ENCODE data around the gene OR6P1.

OR6P1 gene, protein sequence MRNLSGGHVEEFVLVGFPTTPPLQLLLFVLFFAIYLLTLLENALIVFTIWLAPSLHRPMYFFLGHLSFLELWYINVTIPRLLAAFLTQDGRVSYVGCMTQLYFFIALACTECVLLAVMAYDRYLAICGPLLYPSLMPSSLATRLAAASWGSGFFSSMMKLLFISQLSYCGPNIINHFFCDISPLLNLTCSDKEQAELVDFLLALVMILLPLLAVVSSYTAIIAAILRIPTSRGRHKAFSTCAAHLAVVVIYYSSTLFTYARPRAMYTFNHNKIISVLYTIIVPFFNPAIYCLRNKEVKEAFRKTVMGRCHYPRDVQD

DNA sequence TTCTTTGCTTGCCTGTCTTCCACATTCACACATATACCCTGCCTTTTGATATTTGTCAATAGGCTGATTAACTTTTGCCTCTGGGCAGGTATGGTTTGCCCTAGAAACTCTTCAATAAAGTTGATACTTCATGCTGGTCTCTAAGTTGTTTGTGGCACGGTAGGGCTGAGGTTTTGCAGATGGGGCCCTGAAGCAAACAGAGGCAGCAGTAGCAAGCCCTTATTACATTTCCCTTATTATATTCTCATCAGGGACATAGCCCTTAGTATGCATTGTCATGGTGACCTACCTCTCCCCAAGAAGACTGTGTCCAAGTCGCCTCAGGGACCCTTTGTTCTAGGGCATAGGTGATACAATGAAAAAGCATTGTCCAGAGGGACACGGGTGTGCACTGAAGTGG, at the start of gene OR6P1:
Gene OR6P1, minus strand, starts transcription at position 101 of the 400 bp plus-strand sequence. CDS start 6,976 bp downstream, outside the sequence.
- DNase-seq, result no peak

DNA sequence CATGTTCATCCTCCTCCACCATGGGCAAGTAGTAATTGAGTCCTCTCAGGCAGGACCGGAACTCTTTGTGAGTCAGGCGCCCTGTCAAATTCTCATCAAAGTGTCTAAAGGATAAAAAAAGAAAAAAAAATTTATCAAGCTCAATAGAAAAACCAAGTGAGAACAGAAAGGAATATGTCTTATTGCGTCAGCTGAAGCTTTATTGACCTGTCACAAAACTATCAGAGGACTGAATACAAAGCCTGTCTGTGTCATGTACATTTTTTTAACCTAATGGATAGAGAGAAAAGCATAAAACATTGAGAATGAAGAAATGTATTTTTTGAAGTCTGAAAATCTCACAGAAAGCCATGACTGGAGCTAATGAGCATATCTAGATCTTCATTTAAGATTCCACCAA, 43.4 kb upstream of the OR6P1 start:
- DNase-seq, result no peak

DNA sequence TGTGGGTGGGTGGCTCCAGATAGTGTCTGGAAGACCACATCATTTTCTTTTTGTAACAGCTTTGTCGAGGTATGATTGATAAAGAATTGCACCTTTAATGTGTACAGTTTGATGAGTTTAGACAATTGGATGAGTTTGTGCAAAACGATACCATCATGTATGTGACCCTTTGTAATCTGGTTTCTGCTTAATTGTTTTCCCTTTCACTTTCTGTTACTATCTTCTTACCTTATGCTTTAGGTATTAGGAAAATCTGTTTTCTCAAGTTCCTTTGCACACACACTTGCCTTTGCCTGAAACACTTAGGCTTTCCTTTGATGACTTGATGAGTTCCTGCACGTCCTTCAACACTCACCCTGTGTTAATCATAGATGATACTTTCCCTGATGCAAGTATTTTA, 41.5 kb upstream of the OR6P1 start:
- no peak for DNase-seq

DNA sequence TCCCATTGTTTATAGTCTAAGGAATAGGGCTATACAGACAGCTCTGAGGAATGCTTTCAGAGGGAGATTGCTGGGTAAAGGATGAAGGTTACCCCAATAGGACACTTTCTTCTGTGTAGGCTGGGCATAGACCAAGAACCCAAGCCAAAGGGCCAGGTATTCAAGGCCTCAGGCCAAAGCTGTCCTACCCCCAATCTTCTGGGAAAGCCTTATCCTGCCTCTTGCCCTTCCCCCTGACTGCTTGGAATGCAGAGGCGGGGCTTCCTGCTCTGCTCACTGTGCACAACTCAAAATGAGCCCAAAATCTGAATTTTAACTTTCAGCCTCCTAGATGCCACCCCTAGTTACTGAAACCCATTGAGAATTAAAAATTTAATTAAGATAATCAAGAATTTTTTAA, 36.9 kb upstream of the OR6P1 start:
- DNase-seq, result no peak

DNA sequence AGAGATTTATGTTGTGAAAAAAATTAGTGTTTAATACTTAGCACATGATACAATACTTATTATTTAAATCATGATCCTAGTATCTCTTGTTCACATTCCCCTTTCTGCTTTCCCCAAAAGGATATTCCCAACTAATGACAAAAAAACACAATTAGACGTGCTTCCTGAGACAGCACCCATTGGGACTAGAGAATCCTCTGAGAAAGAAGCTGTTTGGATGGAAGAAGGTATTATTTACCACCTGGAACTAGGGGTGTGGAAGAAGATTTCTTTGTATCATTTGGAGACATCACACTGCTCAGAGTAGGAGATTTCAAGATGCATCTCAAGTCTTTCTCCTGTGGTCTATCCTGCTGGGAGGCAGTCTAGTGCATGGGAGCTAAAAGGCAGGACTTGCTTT, 34.6 kb upstream of the OR6P1 start, which contains the start of gene OR10Z1:
Gene OR10Z1, plus strand, starts transcription at position 301 of the 400 bp plus-strand sequence. CDS start 1,171 bp downstream, outside the sequence.
- no peak for DNase-seq

DNA sequence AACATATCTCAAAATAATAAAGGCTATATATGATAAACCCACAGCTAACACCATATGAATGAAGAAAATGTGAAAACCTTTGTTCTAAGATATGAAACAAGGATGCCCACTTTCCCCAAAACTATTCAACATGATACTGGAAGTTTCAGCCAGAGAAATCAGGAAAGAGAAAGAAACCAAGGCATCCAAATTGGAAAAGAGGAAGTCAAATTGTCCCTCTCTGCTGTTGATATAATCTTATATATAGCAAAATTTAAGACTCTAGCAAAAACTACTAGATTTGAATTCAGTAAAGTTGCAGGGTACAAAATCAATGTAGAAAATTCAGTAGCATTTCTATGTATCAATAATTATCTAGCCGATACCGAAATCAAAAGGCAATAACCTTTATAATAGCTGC, 30.4 kb upstream of the OR6P1 start:
- no peak for DNase-seq

DNA sequence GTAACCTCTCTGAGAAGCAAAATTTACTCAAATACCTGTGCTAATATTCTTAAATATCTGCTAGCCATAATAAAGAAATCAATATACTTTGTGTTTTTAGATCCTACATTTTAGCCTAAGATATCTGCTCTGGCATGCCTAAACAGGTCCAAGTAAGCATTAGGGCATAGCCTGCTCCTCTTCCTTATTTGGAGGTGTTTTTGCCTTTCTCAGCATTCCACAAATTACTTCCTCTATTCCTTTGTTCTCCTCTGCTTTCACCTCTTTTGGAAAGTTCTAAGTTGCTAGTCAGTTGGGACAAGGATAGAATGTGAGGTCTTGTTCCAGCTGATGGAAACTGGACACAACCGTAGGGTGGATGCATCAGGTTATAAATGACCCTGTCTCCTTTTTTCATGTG, 16.6 kb upstream of the OR6P1 start:
- DNase-seq, result no peak

DNA sequence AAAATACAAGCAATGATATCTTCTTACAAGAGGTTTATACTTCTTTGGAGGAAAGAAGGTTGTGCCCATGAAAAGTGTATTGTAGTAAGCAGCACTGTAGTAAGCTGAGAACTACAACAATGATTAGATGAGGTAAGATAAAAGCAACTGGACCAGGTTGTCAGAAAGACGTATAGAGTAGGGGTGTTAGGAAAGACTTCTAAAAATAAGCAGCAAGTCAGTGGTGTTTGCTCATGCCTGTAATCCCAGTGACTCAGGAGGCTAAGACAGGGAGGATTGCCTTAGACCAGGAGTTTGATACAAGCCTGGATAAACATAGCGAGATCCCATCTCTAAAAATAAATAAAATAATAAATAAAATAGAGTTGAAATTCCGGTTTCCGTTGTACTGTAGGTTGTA, 13.6 kb upstream of the OR6P1 start:
- no peak for DNase-seq

DNA sequence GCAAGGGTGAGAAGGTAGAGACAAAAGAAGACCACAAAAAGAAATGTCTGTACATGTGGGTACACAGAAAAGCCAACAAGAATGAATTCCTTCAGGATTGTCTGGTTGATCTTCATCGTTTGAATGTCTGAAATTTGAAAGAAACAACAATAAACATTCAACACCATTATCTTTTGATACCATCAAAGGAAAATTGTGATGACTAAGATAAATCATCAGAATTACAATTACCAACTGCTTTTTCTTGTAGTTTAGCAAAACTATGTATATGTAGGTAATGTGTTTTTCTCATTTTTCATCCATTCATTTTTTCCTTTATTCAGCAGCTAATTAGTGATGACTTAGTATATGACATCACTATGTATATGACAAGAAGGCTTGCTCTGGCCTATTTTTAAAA, 9.4 kb upstream of the OR6P1 start, which contains the start of gene OR10X1:
Gene OR10X1, minus strand, starts transcription at position 167 of the 400 bp plus-strand sequence. Its CDS starts 0 bp downstream, at position 167.
- DNase-seq, result no peak

DNA sequence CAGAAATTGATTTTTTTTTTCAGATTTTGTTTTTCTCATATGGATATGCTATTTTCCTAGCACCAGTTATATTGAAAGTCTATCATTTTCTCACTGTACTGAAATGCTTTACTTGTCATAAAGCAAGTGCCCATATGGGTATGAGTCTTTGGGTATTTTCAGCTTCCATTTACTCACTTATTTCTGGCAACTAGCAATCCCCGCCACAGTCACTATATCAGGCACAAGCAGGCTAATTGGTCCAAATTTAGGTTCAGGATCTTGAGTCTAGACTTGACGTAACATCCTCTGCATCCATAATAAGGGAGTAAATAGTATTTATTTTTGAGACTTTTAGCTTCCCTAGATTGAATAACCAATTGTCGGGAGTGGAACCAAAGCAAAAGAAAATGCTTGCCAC, 7.2 kb upstream of the OR6P1 start:
- no peak for DNase-seq

DNA sequence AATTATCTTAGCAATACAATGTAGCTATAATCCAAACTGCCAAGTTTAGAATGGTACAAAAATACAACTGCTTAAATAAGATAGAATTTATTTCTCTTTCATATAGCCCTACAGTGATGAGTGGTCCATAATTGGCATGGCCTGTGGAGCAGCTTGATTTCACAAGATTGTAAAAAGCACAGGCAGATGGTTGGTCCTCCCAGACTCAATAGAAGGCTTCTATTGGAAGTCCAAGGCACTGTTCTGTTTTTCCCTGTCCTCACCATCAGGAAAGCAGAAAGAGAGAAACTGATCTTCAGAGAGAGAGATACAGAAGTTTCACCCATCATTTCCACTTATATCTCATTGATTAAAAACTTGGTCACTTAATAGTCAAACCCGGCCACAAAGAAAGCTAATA, 1.8 kb upstream of the OR6P1 start:
- DNase-seq, result no peak

DNA sequence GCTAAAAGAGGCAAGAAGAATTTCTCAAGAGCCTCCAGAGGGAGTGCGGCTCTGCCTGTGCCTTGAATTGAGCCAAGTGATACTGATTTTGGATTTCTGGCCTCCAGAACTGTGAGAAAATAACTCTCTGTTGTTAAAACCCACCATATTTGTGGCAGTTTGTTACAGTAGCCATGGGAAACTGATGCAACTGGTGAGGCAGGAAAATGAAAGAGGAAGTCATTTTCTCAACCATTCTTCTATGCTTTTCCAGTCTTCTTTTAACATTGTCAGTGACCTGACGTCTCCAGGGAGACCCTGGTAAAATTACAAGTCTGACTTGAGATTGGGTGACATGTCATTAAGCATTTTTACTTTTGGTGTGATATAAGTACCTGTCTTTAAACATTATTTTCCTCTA, 5.8 kb downstream of the OR6P1 start:
- DNase-seq, result no peak

DNA sequence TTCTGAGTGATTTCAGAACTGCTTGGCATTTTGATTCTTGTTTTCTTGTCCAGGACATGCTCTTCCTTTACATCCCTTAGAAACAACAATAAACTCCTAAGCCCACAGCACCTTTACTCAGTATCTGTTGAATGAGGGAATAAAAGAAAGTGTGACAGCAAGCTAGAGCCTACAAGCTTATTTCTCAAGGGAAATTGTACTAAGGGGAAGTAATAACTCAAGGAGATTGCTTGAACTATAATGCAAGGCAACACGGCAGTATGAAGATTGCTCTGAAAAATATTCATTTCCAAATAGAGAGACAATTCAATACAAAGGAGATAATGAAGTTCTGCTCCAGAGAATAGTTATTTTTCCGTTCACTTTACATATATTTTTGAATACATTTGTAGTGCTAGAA, 6.5 kb downstream of the OR6P1 start:
- no peak for DNase-seq

DNA sequence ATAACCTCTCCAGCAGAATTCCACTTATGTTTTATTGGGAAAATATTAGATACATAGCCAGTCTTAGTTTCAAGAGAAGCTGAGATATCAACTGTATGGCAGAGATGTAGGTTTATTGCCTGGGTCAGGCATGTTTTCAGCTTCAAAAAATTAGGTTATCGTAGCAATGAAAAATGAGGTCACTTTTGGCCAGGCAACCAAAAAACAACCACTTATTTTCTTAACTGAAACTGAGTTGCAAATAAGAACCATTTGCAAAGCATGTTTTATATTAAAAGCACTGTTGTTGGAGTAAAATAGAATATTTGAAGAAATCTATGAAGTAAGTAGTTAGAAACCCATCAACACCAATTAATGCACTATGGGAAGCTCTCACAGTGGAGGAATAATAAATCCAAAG, 10.7 kb downstream of the OR6P1 start:
- no peak for DNase-seq

DNA sequence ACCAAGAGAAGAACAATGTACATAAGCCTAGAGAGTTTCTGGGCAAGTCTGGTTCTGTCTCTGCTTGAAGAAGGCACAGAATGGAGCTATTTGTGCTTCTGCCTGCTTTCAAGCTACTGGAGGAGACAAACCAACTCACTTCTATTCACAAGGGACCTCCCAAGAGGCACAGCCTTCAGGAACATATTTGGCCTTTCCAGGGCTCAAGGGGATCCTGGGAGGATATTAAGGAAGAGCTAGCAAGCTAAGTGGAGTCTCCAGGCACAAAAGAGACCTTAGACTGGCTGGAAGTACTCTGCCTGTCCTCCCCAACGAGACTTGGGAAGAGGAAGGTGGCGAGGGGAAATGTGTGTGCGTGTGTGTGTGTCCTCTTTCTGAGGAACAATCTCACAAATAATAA, 16.0 kb downstream of the OR6P1 start, which contains the start of gene OR6Y1:
Gene OR6Y1, minus strand, starts transcription at position 54 of the 400 bp plus-strand sequence. CDS start 6,300 bp downstream, outside the sequence.
- no peak for DNase-seq

DNA sequence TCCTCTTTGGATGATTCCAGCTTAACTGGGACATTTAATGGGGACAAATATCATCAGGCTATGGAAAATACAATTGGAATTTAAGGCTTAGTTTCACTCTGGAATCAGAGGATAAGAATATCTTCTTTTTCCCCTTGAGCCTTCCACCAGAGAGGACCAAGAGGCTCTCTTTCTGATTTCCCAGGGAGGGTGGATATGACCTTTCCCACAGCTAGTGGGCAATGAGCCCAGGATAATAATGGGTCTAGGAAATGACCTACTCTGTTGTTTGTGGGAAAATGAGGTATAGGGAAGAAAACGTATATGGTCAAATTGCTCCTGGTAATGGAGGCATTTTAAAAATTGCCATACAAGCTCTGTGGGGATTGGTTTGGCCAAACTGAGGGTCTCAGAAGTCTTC, 18.1 kb downstream of the OR6P1 start:
- DNase-seq, result no peak

DNA sequence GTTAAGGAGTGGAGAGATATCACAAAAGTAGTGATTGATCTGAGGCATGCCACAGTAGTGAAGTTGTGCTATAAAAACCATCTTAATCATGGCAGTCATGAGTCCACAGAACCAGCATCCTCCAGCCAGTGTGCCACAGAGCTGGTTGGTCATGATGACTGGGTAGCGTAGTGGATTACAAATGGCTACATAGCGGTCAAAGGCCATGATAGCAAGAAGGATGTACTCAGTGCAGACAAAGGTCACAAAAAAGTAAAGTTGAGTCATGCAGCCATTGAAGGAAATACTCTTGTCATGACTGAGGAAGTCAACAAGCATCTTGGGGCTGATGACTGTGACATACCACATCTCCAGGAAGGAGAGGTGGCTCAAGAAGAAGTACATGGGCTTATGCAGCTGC, 22.8 kb downstream of the OR6P1 start:
- DNase-seq, result no peak

DNA sequence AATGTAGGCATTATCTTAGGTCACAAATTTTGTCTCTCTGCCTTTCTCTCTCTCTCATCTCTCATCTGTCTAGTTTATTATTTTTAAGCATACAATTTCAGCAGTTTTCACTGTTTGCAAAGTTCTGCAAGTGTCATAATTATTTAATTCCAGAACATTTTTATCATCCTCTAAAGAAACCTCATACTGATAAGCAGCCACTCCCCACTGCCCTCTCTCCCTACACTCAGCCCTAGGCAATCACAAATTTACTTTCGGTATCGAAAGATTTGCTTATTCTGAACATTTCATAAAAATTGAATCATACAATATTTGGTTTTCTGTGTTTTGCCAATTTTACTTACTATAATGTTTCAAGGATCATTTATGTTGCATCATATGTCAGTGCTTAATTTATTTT, 32.8 kb downstream of the OR6P1 start:
- no peak for DNase-seq

DNA sequence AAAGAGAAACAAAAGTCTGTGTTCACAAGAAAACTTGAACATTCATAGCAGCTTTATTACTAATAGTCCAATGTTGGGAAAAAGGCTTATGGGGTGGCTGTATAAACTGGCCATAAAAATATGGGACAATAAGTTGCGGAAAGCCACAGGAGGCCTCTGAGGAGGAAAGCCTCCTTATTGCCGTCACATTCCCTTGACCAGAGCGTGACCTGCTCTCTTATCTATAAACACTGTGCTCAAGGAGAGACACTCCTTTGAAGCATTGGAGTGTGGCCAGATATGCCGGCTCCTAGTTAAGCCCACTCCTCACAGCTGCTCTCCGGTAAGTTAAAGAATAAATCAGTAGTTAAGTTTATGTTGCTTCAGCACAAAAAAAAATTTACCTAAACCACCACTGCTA, 35.9 kb downstream of the OR6P1 start:
- DNase-seq, result no peak

DNA sequence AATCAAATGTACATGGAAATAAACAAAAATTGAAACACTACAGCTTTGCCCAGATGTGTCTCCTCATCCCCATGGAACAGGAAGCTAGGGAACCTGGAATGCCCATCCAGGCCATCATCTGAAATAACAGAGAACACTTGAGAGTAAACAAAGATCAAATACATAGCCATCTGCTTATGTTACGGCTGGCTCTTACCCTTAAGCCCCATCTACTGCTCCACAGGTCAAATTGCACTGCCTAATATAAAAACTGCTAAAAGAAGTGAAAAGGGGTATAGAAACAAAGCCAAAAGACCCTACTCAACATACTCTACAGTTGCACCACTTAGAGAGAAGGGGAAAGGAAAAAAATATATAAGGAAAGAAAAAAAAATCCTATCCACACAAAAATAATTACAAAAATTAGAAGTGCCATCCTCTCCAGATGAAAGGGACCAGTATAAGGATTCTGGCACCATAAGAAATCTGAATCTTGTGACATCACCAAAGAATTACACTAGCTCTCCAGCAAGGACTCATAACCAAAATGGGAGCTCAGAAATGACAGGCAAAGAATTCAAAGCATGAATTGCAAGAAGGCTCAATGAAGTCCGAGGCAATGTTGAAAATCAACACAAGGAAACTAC, 43.1 kb downstream of the OR6P1 start:
- DNase-seq, result peak in 1 of 14 donors; percentile 2

DNA sequence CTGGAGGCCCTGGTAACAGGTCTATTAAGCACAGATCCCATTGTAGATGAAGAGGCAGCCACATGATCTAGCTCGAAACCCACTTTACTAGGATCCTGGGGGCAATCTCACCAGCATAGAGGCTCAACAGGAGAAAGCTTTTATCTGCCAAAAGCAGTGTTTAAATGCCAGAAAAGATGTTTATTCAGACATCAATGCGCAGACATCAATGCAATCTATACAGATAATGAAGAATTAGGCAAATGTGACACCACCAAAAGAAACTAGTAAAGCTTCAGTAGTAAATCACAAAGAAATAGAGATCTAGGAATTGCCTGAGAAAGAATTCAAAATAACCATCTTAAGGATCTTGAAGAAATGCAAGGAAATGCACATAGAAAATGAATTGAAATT, 48.7 kb downstream of the OR6P1 start:
- no peak for DNase-seq

DNA sequence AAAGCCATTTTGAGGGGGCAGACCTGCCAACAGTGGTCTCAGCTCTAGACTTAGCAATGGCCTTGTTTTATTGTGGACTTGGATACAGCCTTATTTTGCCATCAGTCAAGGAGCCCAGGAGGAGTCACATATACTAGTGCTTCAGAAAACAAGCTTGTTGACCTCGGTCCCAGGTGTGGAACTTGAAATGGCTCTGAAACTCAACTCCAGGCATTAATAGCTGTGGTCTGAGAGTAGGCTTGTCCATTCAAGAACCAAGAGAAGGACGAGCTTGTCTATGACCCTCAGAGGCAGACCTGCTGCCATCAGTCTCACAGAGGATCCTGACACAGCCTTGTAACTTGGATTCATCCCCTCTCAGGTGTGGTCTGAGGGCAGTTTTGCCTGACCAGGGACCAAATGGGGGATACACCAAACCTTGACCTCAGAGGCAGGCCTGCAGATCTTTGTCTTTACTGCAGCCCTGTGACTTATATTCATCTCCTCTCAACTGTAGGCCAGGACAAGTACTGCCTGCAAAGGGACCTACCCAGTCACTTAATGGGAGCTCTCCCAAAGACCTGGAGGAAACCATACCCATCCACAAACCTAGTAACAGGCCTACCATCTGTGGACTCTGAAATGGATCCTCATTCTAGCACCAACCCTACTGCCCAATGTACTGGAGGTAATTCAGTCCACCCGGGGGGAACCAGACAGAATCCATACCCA, 49.3 kb downstream of the OR6P1 start:
- no peak for DNase-seq

DNA sequence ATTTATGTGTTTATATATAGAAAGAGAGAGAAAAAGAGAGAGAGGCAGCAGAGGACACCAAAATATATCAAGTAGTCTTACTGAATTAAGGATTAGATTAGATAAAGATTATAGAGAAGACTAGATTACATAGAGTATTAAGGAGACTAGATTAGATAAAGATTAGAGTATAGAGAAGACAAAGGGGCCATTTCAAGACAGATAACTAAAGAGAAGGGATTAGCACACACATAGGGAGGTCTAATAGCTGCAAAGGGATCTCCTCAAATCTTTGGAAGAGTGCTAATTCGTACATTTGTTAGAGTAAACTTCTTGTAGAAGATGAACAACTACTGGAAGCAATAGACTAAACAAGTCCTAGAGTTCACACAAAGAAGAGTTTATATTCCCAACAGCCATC, 50.4 kb downstream of the OR6P1 start:
- DNase-seq, result no peak

DNA sequence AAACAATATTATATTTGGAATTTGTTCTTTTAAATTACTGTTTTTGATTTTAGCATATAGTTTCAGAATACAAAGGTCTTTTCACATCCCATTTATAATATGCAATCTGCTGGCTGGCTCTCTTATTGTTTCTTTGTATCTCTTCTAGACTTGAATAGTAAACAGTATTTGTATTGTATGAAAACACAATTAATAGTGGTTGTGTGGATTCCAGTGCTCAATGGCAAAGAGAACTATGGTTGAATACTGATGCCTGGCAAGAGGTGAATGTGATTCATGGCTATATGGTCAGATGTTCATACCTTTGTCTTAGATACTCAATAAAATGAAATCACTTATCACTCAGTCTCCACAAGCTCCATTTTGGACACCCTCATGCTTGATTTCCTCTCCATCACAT, 53.4 kb downstream of the OR6P1 start:
- DNase-seq, result no peak
